Glomerular visceral epithelial cell (primary cell): ENCODE results near the gene CRYBG1.
A peak's percentile ranks its signal among the peaks of the same experiment; 100 is the strongest.
"Not testable (repeated sequence)": the region's sequence is repeated elsewhere in the genome, so short reads cannot be mapped to it uniquely, and the experiment has no call there.

Source experiments
- DNase-seq: peaks from one replicate; pipeline ENCODE4 v3.0.0-alpha.2; 2016; ENCODE audit errors: extremely low spot score

The CRYBG1 gene

DNA sequence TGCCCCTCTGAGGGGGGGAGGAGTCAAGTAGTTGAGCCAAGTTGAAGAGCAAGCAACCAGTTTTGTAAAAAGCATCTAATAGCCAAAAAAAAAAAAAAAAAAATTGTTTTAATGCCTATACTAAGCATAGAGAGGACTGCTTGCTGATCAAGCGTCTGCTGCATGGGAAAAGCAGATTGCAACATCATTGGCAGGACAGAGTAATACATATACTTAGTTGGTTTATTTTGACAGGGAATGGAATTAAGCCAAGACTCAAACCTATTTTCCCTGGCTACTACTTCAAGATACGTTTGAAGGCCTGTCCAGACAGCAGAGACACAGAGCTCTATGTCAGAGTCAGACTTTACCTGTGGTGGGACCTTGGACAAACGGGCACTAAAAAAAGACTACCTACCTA, 148.3 kb downstream of the CRYBG1 start:
- DNase-seq: no peak

GRCh38 chr6:106509420-106510089, 149.0 kb downstream of the CRYBG1 start:
- DNase-seq: no peak

- peak; percentile 50 for DNase-seq
Observed at GRCh38 chr6:106510090-106510970, 149.8 kb downstream of the CRYBG1 start.

- DNase-seq: peak; percentile 73
Observed at GRCh38 chr6:106511288-106512047, 151.0 kb downstream of the CRYBG1 start.

- DNase-seq: peak; percentile 57
Observed at GRCh38 chr6:106512048-106512967, 151.8 kb downstream of the CRYBG1 start.

DNA sequence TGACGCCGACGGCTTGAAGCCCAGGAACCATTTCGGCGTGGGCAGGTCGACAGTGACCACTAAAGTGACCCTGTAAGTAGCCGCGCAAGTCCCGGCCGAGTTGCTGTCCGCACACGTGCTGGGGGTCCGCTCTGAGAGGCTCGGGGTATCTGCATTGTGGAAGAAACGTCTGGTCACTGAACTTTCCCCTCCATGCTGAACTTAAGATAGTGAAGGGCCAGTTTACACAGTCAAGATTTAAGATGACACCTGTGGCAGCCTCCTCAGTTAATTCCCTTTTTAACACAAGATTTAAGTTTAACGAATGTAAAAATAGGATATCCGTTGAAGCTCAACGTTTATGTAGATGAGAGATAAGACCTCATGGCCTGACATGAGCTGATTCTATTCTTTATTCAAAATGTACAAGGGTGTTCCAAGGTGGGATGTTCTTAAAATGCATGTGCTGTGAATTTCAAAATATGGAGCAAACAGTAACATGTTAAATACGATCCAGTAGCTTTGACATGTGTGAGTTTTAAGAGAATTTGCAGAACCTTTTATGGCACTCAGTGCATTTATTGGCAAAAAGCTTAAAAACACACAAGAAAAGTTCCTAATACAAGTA, 152.6 kb downstream of the CRYBG1 start:
- DNase-seq: no peak

DNA sequence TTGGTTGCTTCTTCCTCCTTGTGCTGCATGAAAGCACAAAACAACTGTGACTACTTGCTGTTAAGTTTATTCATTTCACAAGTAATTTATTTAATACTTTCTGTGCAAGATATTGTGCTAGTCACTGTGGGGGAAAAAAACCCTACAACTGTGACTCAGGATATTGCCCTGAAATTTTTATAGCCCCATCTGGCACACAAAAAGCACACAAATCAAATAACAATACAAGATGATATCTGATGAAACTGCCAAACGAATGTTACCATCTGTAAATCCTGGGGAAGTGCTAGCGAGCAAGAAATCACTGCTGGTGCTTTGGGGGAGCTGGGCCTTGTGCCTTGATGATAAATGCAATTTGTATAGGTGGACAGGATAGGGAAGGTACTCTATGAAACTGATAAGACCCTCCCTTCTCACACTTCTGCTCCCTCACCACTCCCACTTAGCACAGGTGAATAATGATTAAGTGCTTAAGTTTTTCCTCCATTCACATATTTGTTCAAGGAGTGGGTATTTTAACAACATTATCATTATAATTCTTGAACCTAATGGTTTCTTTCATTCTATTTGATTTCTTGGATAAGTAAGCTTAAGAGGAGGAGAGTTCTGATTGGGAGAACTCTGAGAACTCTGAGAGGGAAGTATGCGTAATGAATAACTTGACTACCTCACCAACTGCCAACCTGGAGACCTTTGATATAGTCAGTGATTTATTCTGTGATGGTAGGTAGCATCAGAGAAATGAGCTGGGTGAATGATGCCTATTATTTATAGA, 153.5 kb downstream of the CRYBG1 start:
- DNase-seq: no peak

DNA sequence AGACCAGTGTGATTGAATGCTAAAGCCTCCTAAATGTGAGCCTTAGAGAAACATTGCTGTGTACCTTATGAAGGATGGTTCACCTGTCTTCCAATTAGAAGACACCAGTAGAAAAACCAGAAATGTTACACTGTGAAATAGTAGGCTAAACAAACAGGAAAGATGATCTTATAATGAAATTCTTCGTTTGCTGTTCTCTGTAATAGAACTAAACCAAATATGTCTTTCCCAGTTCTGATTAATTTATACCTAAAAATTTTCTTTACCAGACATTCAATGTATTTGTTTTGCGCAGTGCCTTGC, 154.0 kb downstream of the CRYBG1 start:
- DNase-seq: no peak

DNA sequence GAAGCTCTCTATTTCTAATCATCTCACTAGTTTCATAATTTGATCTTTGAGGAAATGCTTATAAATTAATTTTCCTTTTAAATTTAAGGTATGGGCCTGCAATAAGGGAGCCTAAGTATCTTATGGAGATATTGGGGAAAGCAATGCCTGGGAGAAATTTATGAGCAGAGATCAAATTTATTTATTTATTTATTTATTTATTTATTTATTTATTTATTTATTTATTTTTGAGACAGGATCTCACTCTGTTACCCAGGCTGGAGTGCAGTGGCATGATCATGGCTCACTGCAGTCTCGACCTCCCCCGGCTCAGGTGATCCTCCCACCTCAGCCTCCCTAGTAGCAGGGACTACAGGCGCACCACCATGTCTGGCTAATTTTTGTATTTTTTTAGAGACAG, 155.1 kb downstream of the CRYBG1 start:
- DNase-seq: not testable (repeated sequence)

DNA sequence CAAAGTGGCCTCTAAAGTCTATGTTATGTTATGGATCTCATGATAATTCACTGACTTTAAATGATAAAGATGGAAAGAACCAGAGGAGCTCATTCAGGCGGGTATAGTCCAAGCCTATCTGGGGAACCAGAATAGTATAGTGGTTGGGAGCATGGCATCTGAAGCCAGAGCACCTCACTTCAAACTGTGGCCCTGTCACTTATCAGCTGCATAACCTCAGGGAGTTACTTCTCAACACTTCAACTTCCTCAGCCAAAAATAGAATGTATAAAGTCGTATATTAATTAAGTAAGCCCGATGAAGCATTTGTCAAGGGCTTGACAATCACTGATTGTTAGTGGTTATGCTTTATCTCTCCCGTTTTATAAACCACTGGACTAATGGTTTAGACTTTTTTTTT, 156.1 kb downstream of the CRYBG1 start:
- DNase-seq: no peak

DNA sequence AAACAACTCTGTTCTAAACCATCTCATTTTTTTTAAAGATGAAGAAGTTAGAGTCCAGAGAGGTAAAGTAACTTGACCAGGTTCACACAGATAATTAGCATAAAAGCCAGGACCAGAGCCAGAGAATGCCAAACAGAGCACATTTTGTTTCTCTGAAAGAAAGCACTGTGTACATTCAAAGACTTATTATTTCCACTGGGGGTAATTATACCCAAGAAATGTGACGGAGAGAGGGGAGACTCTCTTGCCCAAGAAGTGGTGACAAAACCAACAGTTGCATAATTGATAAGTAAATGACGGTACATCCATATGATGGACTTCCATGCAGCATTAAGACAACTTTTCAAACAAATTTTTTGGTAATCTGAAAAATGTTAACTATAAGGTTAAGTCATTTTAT, 157.2 kb downstream of the CRYBG1 start:
- DNase-seq: no peak

DNA sequence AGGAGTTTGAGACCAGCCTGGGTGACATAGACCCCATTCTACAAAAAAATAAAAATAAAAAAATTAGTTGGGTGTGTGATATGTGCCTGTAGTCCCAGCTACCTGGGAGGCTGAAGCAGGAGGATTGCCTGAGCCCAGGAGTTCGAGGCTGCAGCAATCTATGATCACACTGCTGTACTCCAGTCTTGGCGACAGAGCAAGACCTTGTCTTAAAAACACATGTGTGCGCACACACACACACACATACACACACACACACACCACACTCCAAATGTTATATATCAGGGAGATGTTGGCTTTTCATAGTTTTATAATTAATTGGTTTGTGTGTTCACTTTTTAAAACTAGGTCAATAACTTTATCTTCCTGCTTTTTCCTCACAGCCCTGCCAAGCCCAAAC, 158.2 kb downstream of the CRYBG1 start:
- no peak for DNase-seq

- peak; percentile 96 for DNase-seq
Observed at GRCh38 chr6:106519460-106520394, 159.2 kb downstream of the CRYBG1 start.

DNA sequence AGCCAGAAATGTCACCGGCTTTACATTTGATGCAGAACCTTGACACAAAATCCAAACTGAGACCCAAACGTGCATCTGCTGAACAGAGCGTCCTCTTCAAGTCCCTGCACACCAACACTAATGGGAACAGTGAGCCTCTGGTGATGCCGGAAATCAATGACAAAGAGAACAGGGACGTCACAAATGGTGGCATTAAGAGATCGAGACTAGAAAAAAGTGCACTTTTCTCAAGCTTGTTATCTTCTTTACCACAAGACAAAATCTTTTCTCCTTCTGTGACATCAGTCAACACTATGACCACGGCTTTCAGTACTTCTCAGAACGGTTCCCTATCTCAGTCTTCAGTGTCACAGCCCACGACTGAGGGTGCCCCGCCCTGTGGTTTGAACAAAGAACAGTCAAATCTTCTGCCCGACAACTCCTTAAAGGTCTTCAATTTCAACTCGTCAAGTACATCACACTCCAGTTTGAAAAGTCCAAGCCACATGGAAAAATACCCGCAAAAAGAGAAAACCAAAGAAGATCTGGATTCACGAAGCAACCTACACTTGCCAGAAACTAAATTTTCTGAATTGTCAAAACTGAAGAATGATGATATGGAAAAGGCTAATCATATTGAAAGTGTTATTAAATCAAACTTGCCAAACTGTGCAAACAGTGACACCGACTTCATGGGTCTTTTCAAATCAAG, 160.3 kb downstream of the CRYBG1 start:
- DNase-seq: no peak

- no peak for DNase-seq
Observed at GRCh38 chr6:106522562-106523250, 162.2 kb downstream of the CRYBG1 start.

GRCh38 chr6:106525107-106525881, 164.8 kb downstream of the CRYBG1 start:
- DNase-seq: no peak

GRCh38 chr6:106525882-106526275, 165.4 kb downstream of the CRYBG1 start:
- no peak for DNase-seq
